ENCODE measurements around the gene CCL5.

Gene CCL5

DNA sequence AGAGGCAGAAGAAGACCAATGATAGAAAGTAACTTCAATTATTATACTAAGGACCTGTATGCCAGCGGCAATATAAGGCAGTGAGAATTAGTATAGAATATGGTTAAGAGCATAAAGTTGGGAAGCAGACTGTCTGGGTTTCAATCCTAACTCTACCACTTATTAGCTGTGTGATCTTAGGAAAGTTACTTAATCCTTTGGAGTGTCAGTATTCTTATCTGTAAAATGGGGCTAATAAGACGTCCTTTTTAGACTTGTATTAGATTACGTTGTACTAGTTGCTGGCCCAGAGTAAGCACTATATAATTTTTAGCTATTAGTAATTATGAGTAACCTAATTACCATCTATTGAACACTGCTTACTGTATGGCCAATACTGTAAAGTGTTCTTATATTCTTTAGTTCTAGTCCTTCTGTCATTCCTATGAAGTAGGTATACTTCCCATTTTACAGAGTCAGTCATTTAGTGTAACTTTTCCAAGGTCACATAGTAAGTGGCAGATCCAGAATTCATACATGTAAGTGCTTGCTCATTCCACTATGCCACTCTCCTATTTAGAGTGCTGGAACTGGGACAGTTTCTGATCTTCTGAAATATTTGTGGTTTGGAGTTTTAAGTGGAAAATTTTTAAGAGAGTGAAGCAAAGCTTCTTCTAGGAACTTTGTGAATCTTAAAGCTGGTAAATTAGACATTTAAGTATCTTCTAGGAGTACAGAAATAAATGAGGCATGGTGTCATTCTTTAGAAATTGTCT lies 33.9 kb downstream of the CCL5 start:
- Histone ChIP-seq H3K4me1 (ENCODE audit: low read length) (no peaks in the 10 kb centered on the region), H3K4me2 (ENCODE audit: low read length) (no peak overlapping the region), H3K9ac (ENCODE audit: low read length) (no peak overlapping the region), H4K20me1 (ENCODE audit: insufficient read depth, low read length) (no peaks in the 10 kb centered on the region), H2AFZ (ENCODE audit: low read depth, low read length) (no peak overlapping the region), H3K9me3 (ENCODE audit: insufficient read depth, low read length) (no peaks in the 10 kb centered on the region), H3K36me3 (replicated peaks; ENCODE audit: low read depth, low read length) (peaks cover 48% of the 10 kb centered on the region), H3K27ac (ENCODE audit: low read length) (no peak overlapping the region), H3K27me3 (ENCODE audit: low read depth, low read length) (no peaks in the 10 kb centered on the region), H3K79me2 (ENCODE audit: low read length) (no peaks in the 10 kb centered on the region), H3K4me3 (ENCODE audit: low read length) (no peak overlapping the region)
- no peak for TF ChIP-seq EZH2phosphoT487 (IDR thresholded peaks at IDR 0.05; ENCODE audit: low read depth)
- TF ChIP-seq CTCF (IDR thresholded peaks at IDR 0.05; ENCODE audit: low read depth, low read length) = no peak

- no peak for TF ChIP-seq CTCF (IDR thresholded peaks at IDR 0.05; ENCODE audit: low read depth, low read length)
- no peak for TF ChIP-seq EZH2phosphoT487 (IDR thresholded peaks at IDR 0.05; ENCODE audit: low read depth)
- H3K36me3 ChIP-seq (replicated peaks; ENCODE audit: low read depth, low read length) = peaks cover 53% of the 10 kb centered on the region
- H3K79me2 ChIP-seq (ENCODE audit: low read length) = no peaks in the 10 kb centered on the region
These were observed 35.6 kb downstream of the CCL5 start for GRCh38 chr17:35844547-35844946.

GRCh38 chr17:35843698-35844097 lies 36.5 kb downstream of the CCL5 start:
- Histone ChIP-seq H3K79me2 (ENCODE audit: low read length) (no peaks in the 10 kb centered on the region), H3K4me3 (ENCODE audit: low read length) (no peak overlapping the region), H3K4me1 (ENCODE audit: low read length) (no peaks in the 10 kb centered on the region), H2AFZ (ENCODE audit: low read depth, low read length) (no peak overlapping the region), H3K36me3 (replicated peaks; ENCODE audit: low read depth, low read length) (peaks cover 57% of the 10 kb centered on the region), H3K27me3 (ENCODE audit: low read depth, low read length) (no peaks in the 10 kb centered on the region), H4K20me1 (ENCODE audit: insufficient read depth, low read length) (no peaks in the 10 kb centered on the region), H3K9me3 (ENCODE audit: insufficient read depth, low read length) (no peaks in the 10 kb centered on the region), H3K27ac (ENCODE audit: low read length) (no peak overlapping the region), H3K9ac (ENCODE audit: low read length) (no peak overlapping the region), H3K4me2 (ENCODE audit: low read length) (no peak overlapping the region)
- no peak for TF ChIP-seq CTCF (IDR thresholded peaks at IDR 0.05; ENCODE audit: low read depth, low read length)
- no peak for TF ChIP-seq EZH2phosphoT487 (IDR thresholded peaks at IDR 0.05; ENCODE audit: low read depth)

More at GRCh38 chr17:35844547-35844946, 35.6 kb downstream of the CCL5 start:
- no peak overlapping the region for H2AFZ ChIP-seq (ENCODE audit: low read depth, low read length)
- no peaks in the 10 kb centered on the region for H3K9me3 ChIP-seq (ENCODE audit: insufficient read depth, low read length)
- H3K4me2 ChIP-seq (ENCODE audit: low read length) = no peak overlapping the region
- no peak overlapping the region for H3K9ac ChIP-seq (ENCODE audit: low read length)
- no peaks in the 10 kb centered on the region for H4K20me1 ChIP-seq (ENCODE audit: insufficient read depth, low read length)
- H3K4me1 ChIP-seq (ENCODE audit: low read length) = no peaks in the 10 kb centered on the region
- no peaks in the 10 kb centered on the region for H3K27me3 ChIP-seq (ENCODE audit: low read depth, low read length)
- H3K27ac ChIP-seq (ENCODE audit: low read length) = no peak overlapping the region
- no peak overlapping the region for H3K4me3 ChIP-seq (ENCODE audit: low read length)

DNA sequence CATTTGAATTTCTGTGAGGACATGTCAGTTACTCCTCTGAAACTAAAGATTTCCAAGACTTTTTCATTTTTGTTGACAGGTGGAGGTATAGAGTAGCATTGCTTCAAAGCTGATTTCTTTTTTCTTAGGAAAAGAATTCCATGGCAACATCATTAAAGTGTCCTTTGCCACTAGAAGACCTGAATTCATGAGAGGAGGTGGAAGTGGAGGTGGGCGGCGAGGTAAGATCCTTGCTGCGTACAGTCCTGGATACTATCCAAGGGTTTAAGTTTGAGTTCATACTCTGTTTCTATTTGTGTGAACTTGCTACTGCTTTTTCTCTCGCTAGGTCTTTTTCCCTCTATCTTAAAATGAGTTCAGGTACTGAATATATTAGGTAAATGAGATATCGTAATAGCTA lies 37.9 kb downstream of the CCL5 start:
- Histone ChIP-seq H3K79me2 (ENCODE audit: low read length) (no peaks in the 10 kb centered on the region), H3K9me3 (ENCODE audit: insufficient read depth, low read length) (no peaks in the 10 kb centered on the region), H3K4me1 (ENCODE audit: low read length) (no peaks in the 10 kb centered on the region), H3K4me2 (ENCODE audit: low read length) (no peak overlapping the region), H3K27ac (ENCODE audit: low read length) (no peak overlapping the region), H3K36me3 (replicated peaks; ENCODE audit: low read depth, low read length) (peaks cover 64% of the 10 kb centered on the region), H3K9ac (ENCODE audit: low read length) (no peak overlapping the region), H2AFZ (ENCODE audit: low read depth, low read length) (no peak overlapping the region), H3K27me3 (ENCODE audit: low read depth, low read length) (no peaks in the 10 kb centered on the region), H4K20me1 (ENCODE audit: insufficient read depth, low read length) (no peaks in the 10 kb centered on the region), H3K4me3 (ENCODE audit: low read length) (no peak overlapping the region)
- TF ChIP-seq CTCF (IDR thresholded peaks at IDR 0.05; ENCODE audit: low read depth, low read length) (no peak), EZH2phosphoT487 (IDR thresholded peaks at IDR 0.05; ENCODE audit: low read depth) (no peak)

Data from OCI-LY3 (cell line).